HG03108 (cell line): ENCODE results near the gene PANX1.
"Not testable (repeated sequence)": the region's sequence is repeated elsewhere in the genome, so short reads cannot be mapped to it uniquely, and the experiment has no call there.

Experiments
- ATAC-seq: cut with Tn5 transposase; IDR thresholded peaks from one replicate; pipeline ENCODE4 v1.9.1; 2021; ENCODE audit warnings: moderate library complexity; ENCODE audit not compliant: unreplicated experiment

The PANX1 gene

GRCh38 chr11:94149431-94150017 lies 20.9 kb downstream of the PANX1 start:
- ATAC-seq = no peak

- ATAC-seq = no peak
Observed at GRCh38 chr11:94150056-94150455, 21.4 kb downstream of the PANX1 start.

GRCh38 chr11:94150704-94151685 lies 22.4 kb downstream of the PANX1 start:
- ATAC-seq = no peak

- no peak for ATAC-seq
Observed at GRCh38 chr11:94151903-94152677, 23.4 kb downstream of the PANX1 start.

- ATAC-seq = no peak
Observed at GRCh38 chr11:94152678-94153065, 24.0 kb downstream of the PANX1 start.

- ATAC-seq = no peak
Observed at GRCh38 chr11:94153320-94153719, 24.7 kb downstream of the PANX1 start.

GRCh38 chr11:94154095-94154856 lies 25.6 kb downstream of the PANX1 start:
- ATAC-seq = no peak

GRCh38 chr11:94157339-94157738 lies 28.7 kb downstream of the PANX1 start:
- not testable (repeated sequence) for ATAC-seq

GRCh38 chr11:94168882-94169281 lies 40.2 kb downstream of the PANX1 start:
- ATAC-seq = no peak

- no peak for ATAC-seq
Observed at GRCh38 chr11:94169516-94169915, 40.9 kb downstream of the PANX1 start.

GRCh38 chr11:94169930-94170545 lies 41.4 kb downstream of the PANX1 start:
- no peak for ATAC-seq

- no peak for ATAC-seq
Observed at GRCh38 chr11:94170953-94171352, 42.3 kb downstream of the PANX1 start.

- peak; percentile 43 for ATAC-seq
Observed at GRCh38 chr11:94171693-94172440, 43.2 kb downstream of the PANX1 start.

GRCh38 chr11:94175535-94175934 lies 46.9 kb downstream of the PANX1 start:
- no peak for ATAC-seq

GRCh38 chr11:94178331-94178730 lies 49.7 kb downstream of the PANX1 start:
- ATAC-seq = no peak

- no peak for ATAC-seq
Observed at GRCh38 chr11:94179696-94180095, 51.1 kb downstream of the PANX1 start.

GRCh38 chr11:94181526-94181925 lies 52.9 kb downstream of the PANX1 start:
- no peak for ATAC-seq

GRCh38 chr11:94181943-94182342 lies 53.3 kb downstream of the PANX1 start:
- ATAC-seq = no peak

- no peak for ATAC-seq
Observed at GRCh38 chr11:94183251-94183885, 54.7 kb downstream of the PANX1 start.
